ENCODE measurements around the gene SUMO3. TPM values are rescaled to one million over a fixed set of nuclear protein-coding genes. Genes with fewer than 3 reads are reported as not detected.

SUMO3 gene
- total RNA-seq, 1 donor from 2014 or later: 69.0 TPM

GRCh38 chr21:44855572-44855971 lies 37.7 kb upstream of the SUMO3 start:
- H3K4me1 Mint-ChIP-seq (ENCODE audit: unreplicated experiment): no peaks in the 10 kb centered on the region
- H3K36me3 Mint-ChIP-seq (ENCODE audit: low read depth, unreplicated experiment): peaks cover 57% of the 10 kb centered on the region
- no peaks in the 10 kb centered on the region for H3K9me3 Mint-ChIP-seq (ENCODE audit: unreplicated experiment)
- DNase-seq (ENCODE audit: low spot score): no peak
- H3K27ac Mint-ChIP-seq (ENCODE audit: unreplicated experiment): no peak overlapping the region
- no peak for TF ChIP-seq CTCF (IDR thresholded peaks at IDR 0.05; ENCODE audit: unreplicated experiment)
- no peak overlapping the region for H3K4me3 Mint-ChIP-seq (ENCODE audit: unreplicated experiment)
- H3K27me3 Mint-ChIP-seq (ENCODE audit: unreplicated experiment): no peaks in the 10 kb centered on the region

GRCh38 chr21:44854664-44855446 lies 37.0 kb upstream of the SUMO3 start:
- no peak for DNase-seq (ENCODE audit: low spot score)
- Mint-ChIP-seq H3K36me3 (ENCODE audit: low read depth, unreplicated experiment) (peaks cover 59% of the 10 kb centered on the region), H3K4me1 (ENCODE audit: unreplicated experiment) (no peaks in the 10 kb centered on the region), H3K27me3 (ENCODE audit: unreplicated experiment) (no peaks in the 10 kb centered on the region), H3K9me3 (ENCODE audit: unreplicated experiment) (no peaks in the 10 kb centered on the region), H3K4me3 (ENCODE audit: unreplicated experiment) (peak overlapping the region; percentile 42), H3K27ac (ENCODE audit: unreplicated experiment) (no peak overlapping the region)
- TF ChIP-seq CTCF (IDR thresholded peaks at IDR 0.05; ENCODE audit: unreplicated experiment): no peak

DNA sequence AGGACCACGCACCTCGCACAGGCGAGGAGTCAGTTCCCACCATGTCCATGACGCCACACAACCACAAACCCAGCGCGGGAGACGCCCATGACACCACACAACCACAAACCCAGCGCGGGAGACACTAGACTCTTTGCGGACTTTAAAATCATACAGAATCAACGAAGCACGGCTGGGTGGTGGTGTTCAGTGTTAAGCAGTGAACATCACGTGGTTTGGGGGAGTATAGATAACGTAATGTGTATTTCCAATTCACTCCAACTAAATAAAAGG lies 36.5 kb upstream of the SUMO3 start:
- no peak for TF ChIP-seq CTCF (IDR thresholded peaks at IDR 0.05; ENCODE audit: unreplicated experiment)
- no peak overlapping the region for H3K4me3 Mint-ChIP-seq (ENCODE audit: unreplicated experiment)
- H3K27ac Mint-ChIP-seq (ENCODE audit: unreplicated experiment): no peak overlapping the region
- no peak for DNase-seq (ENCODE audit: low spot score)
- H3K27me3 Mint-ChIP-seq (ENCODE audit: unreplicated experiment): no peaks in the 10 kb centered on the region
- peaks cover 53% of the 10 kb centered on the region for H3K36me3 Mint-ChIP-seq (ENCODE audit: low read depth, unreplicated experiment)
- H3K9me3 Mint-ChIP-seq (ENCODE audit: unreplicated experiment): no peaks in the 10 kb centered on the region
- no peaks in the 10 kb centered on the region for H3K4me1 Mint-ChIP-seq (ENCODE audit: unreplicated experiment)

DNA sequence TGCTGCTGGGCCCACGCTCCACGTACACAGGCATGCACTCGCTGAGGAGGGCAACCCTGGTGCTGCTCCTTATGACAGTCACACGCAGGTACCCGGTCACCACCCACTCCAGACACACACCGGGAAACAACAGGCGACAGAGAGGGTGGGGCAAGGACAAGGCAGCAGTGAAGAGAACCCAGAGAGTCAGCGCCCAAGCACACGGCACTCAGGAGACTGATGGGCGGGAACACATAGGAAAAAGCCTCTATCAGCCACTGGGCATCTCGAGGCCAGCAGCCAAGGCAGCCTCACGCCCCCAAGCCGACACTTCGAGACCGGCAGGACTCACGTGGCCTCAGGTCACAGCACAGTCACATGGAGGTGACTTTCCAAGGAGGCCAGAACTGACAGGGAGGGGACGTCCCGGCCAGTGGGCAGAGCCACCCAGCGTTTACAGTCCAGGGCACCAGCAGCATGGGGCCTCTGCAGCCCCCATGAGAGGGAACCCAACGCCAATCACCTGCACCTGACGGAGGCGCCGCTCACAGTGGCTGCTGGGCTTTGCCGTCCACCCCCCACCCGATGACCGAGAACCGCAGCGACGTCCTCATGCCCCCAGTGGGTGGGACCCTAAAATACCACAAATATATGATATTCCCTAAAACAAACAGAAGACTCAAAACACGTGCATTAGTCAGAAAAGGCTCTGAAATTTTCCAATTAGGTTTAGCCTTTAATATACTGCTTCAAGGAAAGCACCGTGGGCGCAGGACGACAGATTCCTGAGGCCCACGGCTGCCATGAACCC lies 35.9 kb upstream of the SUMO3 start:
- no peak overlapping the region for H3K27ac Mint-ChIP-seq (ENCODE audit: unreplicated experiment)

More for the DNA sequence above, 35.9 kb upstream of the SUMO3 start:
- Mint-ChIP-seq H3K9me3 (ENCODE audit: unreplicated experiment) (no peaks in the 10 kb centered on the region), H3K4me1 (ENCODE audit: unreplicated experiment) (no peaks in the 10 kb centered on the region), H3K27me3 (ENCODE audit: unreplicated experiment) (peaks cover under 1% of the 10 kb centered on the region), H3K4me3 (ENCODE audit: unreplicated experiment) (no peak overlapping the region), H3K36me3 (ENCODE audit: low read depth, unreplicated experiment) (peaks cover 49% of the 10 kb centered on the region)
- DNase-seq (ENCODE audit: low spot score): no peak
- no peak for TF ChIP-seq CTCF (IDR thresholded peaks at IDR 0.05; ENCODE audit: unreplicated experiment)

Data from endothelial cell (in vitro differentiated cells).